ENCODE results near the gene INKA2.
A peak's percentile ranks its signal among the peaks of the same experiment; 100 is the strongest.

INKA2 gene

DNA sequence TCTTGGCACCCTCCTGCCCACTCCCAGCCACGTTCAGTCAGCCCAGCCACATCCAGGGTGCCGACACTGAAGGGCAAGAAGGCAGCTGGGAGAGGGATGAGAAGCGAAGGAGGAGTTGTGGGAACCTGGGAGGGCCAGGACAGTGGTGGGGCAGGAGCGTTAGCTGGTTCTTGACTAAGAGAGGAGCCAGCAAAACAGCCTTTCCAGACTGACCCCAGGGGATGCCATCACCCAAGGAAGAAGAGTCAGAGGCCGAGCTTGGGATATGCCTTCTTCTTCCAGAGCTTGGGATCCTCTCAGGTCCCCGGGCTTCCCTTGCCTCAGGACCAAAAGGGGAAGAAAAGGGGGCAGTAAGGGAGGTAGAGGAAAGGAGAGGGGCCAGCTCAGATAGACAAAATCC lies 7.2 kb downstream of the INKA2 start:
- no peak for DNase-seq

DNA sequence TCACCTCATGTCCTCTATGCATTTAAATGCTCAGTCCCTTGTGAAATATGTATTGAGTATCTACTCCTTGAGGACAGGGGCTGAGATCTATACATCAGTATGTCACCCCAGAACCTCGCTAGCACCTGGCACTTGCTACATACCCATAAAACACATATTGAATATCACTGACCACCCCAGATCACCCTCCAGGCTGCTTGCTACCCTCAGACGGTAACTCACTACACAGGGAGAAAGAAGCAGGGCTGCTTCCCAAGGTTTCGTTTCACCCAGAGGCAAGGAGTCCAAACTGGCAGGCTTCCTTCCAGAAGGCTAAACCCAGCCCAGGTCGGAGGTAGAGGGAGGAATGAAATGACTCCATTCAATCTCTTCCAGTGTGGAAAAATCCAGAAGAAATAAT lies 8.5 kb downstream of the INKA2 start:
- DNase-seq, result no peak

GRCh38 chr1:111729946-111730681 lies 9.1 kb downstream of the INKA2 start:
- no peak for DNase-seq

- DNase-seq, result no peak
Observed at GRCh38 chr1:111729271-111729921, 9.8 kb downstream of the INKA2 start.

GRCh38 chr1:111727056-111727455 lies 12.1 kb downstream of the INKA2 start:
- DNase-seq, result no peak

DNA sequence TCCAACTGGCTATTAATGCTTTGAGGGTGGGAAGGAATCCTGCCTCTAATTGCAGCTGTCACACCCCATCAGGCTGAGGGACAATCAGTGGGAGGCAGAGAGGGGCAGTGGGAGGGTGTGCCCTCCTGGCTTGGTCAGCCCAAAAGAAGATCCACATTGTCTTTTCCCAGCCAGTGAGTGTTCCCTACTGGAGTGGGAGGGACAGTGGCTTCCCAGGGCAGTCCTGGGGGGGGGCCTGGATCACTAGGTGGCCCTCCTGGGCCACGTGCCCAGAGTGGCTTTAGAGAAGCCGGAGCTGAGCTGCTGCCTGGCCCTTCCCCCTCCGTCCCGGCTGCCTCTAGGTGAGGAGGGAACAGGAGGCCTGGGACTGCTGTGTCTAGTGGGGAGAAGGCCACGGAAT lies 14.0 kb downstream of the INKA2 start:
- DNase-seq, result no peak

DNA sequence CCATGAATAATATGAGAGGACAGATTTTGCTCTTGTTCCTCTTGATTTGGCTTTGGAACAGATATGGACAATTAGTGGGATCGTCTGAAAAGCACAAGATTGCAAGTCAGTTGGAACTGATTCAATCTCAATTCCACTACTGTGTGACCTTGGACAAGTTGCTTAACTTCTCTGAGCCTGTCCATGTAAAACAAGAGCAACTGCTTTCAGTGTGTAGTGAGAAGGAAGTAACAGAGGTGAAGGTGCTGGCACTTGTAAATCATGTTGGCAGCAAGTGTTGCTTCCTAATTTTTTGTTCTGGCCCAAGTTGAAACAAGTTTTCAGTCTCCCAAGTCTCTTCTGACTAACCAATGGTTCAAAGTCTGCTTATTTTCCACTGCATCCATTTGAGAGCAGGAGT lies 15.3 kb downstream of the INKA2 start:
- no peak for DNase-seq

- peak; percentile 67 for DNase-seq
Observed at GRCh38 chr1:111723091-111723806, 15.9 kb downstream of the INKA2 start.

DNA sequence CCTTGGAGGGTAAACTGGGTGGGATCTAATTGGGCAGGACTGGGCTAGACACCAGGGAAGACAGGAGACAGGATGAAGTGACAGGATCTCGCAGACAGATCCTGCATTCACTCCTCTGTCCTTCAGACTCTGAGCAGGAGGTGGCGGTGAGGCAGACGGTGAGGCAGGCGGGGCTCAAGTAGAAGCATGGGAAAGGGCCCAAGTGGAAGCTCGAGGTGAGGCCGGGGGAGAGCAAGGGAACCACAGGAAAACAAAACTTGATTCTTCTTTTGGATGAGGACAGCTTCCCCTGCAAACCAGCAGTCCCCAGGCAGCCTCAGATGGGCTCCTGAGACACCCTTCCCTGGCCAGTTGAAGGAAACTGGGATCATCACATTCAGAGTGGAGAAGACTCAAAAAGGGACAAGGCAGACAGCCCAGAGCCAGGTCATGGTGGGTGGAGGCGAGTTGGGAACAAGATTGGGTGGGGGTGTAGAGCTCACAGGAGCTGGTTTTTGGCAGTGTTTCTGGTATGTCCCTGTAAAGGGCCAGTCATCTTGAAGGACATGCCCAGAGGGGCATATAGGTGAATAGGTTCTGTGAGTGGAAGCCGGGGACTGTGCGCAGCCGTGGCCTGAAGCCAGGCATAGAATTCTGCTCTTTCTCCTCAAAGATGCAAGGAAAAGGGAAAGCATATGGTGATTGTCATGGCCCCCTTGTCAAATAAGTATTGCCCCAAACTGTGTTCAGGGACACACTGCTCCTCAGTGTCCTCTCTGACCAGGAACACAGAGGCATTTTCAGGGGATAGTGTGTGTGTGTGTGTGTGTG lies 18.0 kb downstream of the INKA2 start:
- no peak for DNase-seq

DNA sequence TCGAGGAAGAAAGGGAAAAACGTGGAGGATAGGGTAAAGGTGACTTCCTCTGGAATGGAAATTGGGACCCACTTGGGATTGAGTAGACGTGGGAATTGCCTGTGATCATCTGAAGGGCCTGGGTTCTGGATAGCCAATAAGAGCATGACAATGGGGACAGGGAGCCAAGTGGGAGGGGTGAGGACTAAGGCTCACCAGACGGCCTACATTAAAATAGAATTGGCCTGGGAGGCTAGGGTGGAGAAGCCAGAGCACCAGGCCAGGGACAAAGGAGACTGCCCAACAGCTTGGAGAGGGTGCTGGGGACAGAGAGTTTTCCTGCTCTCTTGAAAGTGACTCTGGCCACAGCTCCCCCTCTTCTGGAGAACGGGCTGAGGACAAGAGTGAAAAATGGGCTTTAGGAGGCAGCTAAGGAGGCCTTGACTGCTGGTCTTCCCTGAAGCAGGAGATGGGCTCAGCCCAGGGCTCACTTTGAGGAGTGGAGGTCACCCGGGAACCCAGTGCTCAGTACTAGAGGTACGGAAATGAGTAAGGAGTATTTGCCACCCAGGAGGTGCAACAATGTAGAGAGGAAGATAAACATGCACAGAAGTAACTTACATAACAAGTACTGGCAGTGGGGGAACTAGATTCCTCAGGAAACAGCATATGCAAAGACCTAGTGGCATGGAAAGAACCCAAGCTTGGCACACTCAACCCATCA lies 18.8 kb downstream of the INKA2 start:
- no peak for DNase-seq

GRCh38 chr1:111719674-111720132 lies 19.5 kb downstream of the INKA2 start:
- DNase-seq, result no peak

GRCh38 chr1:111719135-111719534 lies 20.1 kb downstream of the INKA2 start:
- no peak for DNase-seq

- DNase-seq, result no peak
Observed at GRCh38 chr1:111717450-111717849, 21.7 kb downstream of the INKA2 start.

GRCh38 chr1:111716333-111716732 lies 22.9 kb downstream of the INKA2 start:
- DNase-seq, result no peak

DNA sequence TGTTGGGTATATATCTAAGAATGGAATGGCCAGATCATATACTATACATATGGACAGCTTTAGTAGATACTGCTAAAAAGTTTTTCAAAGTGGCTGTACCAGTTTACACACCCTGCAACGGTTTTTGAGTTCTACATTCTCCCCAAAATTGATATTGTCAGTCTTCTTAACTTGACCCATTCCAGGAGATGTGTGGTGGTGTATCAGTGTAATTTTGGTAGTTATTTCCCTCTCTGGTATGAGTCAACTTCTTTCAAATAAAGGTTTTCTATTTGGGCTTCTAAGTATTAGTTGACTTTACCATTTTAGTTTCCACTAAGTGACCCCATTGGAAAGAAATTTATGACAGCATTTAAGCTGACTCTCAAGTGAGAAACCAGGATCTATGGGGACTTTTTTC lies 29.2 kb downstream of the INKA2 start:
- no peak for DNase-seq

DNA sequence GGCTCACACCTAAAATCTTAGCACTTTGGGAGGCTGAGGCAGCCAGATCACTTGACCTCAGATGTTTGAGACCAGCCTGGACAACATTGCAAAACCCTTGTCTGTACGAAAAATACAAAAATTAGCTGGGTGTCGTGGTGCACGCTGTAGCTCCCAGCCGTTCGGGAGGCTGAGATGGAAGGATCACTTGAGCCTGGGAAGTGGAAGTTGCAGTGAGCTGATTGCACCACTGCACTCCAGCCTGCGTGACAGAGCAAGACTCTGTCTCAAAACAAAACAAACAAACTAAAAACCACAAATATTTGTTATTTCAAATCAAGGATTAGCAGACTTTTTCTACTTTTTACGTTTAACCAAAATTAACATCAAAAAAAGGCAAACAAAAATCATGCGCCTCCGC lies 31.3 kb downstream of the INKA2 start:
- no peak for DNase-seq

DNA sequence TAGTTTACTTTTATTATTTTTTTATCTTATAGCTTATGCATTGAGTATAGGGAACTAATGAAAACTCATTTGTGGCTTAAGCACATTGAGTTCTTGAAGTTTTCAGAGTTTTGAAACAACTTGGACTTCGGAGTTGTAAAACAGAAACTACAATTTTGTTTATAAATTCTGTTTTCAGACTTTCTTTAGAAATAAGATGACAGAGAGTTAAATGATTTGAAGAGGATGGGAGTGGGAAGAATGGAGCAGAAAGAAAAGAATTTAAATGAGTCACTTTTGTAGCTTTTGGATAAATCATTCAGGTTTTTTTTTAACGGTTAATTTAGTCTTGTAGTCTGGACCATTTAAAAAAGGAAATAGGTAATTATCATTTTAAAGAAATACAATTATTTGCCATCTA lies 32.3 kb downstream of the INKA2 start:
- no peak for DNase-seq

GRCh38 chr1:111705841-111706240 lies 33.4 kb downstream of the INKA2 start:
- DNase-seq, result no peak

DNA sequence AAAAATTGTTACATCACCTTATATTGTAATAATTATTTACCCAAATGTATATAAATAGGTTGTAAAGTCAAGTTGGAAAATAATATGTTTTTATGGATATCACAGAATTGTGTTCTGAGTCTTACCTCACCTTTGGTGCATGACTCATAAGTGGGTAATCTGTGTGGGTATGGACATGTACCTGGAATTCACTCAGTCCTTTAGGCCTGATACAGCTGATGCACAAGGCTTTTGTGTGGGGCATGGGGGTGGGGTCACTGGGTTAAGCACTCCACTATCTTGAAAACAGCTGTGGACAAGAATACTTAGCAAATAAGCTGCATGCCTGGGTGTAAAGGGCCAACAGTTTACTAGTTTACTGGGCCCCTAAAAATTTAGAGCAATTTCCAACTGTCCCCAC lies 34.4 kb downstream of the INKA2 start:
- DNase-seq, result no peak

GRCh38 chr1:111704240-111704639 lies 35.0 kb downstream of the INKA2 start:
- DNase-seq, result no peak

GRCh38 chr1:111702504-111703050 lies 36.6 kb downstream of the INKA2 start:
- DNase-seq, result no peak

- DNase-seq, result no peak
Observed at GRCh38 chr1:111699268-111699667, 39.9 kb downstream of the INKA2 start.
